GM18858 (cell line): ENCODE measurements around the gene RNASEH1.

Source experiments
- ATAC-seq: cut with Tn5 transposase; IDR thresholded peaks from one replicate; pipeline ENCODE4 v1.9.1; 2021; ENCODE audit not compliant: unreplicated experiment

The RNASEH1 gene, protein sequence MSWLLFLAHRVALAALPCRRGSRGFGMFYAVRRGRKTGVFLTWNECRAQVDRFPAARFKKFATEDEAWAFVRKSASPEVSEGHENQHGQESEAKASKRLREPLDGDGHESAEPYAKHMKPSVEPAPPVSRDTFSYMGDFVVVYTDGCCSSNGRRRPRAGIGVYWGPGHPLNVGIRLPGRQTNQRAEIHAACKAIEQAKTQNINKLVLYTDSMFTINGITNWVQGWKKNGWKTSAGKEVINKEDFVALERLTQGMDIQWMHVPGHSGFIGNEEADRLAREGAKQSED

DNA sequence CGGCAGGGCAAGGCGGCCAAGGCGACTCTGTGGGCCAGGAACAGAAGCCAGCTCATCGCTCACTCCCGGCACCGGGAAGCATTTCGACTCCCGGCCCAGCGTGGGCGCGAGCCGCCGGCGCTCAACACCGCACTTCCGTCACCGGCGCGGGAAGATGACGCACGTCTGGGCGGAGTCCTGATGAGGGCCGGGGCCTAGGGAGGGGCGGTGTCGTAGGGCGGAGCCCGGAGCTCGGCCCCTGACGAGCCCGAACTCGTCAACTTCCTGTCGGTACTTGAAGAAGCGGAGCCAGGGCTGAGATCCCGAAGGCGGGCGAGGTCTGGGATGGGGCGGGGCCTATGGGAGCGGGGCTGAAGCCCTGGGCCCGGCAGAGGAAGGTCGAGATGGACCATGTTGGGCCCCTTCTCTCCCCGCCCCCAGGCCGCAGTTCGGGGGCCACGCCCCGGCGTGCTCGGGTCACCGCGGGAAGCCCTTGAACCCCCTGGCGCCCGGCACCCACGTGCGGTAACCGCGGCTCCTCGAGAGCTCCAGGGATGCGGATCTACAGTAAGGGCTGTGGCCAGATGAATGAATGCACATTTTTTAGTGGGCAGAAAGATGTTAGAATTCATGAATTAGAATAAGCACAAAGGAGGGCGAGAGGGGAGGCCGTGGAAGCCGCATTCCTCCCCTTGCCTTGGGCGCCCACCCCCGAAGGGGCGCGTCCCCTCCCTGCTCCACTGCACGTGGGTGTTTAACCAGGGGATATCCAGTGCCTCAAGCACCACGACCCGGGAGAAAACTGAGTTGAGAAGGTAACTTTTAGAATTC, at the start of gene RNASEH1:
Gene RNASEH1, minus strand, starts transcription at position 129 of the 810 bp plus-strand sequence. Its CDS starts 73 bp downstream, at position 56.
- ATAC-seq = peak; percentile 95

DNA sequence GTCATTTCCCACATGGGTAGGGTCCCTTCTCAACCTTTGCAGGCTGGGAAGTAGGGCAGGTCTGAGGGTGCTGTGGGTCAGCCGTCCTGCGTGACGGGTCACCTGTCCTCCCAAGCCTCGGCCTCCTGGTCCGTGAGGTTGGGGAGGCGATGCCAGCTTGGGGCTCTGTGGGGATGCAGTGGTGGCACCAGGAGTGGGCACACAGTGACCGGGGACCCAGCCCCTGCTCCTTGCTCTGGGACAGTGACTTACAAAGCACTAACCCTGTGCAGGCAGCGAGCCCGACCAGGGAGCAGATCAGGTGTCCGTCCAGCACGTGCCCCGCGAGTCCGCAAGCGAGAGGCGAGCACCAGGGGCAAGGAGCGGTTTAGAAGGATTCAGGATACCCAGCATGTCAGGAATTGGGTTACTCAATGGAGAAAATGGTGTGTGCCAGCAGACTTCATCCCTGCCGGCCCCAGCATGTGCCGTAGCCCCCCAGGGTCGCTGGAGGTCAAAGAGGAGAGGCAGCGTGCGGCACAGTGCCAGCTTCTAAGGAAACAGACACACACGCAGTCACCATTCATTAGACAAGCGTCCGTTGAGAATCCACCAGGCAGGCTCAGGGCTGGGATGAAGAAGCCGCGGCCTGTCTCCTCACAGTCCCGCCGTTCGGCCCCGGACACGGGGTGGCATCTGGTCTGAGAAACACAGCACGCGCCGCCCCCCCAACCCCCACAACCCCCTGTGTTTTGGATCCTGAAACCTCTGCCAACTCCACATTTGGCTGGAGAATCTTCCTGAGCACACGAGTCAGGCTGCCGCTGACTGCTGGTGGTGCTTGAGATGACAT, 48.5 kb upstream of the RNASEH1 start:
- no peak for ATAC-seq

DNA sequence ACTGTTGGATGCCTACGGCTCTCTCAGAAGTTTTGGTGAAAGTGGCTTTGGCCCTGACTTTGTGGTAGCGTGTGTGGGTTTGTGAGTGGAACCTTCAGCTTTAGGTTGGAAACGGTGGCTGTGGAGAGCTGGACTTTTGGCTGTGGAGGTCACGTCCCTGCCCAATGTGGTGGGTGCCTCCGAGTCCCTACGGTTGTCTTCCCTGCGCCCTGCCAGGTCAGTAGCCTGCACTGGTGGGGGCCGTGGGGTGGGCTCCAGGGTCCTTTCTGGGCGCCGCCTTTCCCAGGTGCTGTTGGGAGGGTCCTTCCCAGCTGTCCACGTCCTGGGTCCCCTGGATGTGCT, 47.9 kb upstream of the RNASEH1 start:
- ATAC-seq = no peak

DNA sequence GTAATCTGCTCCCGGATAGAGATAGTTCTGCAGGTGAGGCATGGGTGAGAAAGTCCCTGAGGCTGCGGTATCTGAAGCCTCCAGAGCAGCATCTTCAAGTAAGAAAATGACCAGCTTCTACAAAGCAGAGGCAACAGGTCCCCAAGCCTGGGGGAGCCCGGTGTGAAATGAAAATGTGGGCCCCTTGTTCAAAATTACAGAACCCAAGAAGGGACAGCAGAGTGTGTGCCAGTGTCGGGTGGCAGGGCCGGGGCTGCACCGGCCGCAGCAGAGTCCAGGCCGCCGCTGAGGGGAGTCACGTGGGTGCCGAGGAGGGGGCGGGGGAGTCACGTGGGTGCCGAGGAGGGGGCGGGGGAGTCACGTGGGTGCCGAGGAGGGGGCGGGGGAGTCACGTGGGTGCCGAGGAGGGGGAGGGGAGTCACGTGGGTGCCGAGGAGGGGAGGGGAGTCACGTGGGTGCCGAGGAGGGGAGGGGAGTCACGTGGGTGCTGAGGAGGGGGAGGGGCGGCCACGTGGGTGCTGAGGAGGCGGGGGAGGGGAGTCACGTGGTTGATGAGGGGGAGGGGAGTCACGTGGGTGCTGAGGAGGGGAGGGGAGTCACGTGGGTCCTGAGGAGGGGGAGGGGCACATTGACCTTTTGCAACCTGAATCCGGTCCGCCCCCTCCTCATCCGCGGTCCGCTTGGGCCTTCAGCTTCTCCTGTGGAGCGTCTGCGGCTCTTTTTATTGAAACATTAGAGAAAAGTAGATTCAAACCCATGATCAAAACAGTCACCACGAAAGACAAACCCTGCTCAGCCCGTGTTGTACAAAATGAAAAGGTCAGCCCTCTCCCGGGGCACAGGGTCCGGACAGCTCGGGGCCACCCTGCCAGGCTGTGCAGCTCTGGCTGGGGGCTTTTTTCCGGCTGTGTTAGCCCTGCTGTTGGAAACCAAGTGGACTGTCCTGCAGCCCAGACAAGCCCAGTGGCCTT, 47.1 kb upstream of the RNASEH1 start:
- ATAC-seq = no peak

DNA sequence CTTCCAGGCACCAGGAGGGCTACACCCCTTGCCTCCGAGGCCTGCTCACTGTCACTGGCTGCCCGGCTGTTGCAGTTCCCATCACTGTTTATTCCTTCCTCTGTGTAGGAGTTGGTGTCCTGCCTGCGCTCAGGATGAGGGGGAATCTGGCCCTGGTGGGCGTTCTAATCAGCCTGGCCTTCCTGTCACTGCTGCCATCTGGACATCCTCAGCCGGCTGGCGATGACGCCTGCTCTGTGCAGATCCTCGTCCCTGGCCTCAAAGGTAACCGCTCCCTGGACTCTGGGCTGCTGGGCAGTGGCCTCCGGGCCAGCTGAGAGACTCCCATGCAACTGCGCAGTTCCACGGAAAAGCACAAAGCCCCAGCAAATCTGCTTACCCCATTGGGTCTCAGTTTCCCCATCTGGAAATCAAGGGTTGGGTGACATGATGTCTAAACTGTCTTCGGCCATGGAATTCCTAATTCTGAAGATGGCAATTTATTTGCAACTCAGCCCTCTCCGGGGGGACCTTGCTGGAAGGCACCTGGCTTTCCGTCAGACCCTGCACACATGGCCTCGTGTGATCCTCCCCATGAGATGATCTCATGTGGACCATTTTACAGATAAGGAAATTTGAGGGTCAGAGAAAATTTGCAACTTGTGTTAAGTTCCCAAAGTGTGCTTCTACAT, 46.2 kb upstream of the RNASEH1 start:
- no peak for ATAC-seq

DNA sequence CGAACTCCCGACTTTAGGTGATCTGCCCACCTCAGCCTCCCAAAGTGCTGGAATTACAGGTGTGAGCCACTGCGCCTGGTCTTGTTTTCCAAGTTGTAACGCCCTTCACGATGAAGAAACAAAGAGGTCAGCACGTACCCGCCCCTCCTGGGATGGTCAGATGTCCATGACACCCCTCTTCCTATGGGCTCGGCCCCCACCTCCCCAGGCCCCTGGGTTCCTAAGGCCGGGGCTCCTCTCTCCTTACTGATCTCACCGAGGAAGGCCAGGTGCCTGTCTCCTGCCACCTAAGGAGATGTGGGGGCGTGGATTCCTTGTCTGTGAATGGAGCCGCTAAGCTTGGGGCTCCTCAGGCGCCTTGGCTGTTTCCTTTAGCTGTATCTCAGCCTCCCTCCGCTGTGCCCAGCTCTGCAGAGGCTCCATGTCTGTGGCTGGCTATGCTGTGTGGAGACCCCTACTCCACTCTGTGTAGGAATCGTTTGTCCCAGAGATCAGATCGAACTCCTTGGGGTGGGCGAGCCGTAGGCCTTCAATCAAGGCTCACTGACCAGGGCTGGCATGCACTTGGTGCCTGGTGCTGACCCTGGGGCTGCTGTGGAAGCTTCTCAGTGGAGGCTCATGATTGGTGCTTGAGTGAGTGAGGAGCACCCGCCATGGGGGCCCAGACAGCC, 45.5 kb upstream of the RNASEH1 start:
- no peak for ATAC-seq

DNA sequence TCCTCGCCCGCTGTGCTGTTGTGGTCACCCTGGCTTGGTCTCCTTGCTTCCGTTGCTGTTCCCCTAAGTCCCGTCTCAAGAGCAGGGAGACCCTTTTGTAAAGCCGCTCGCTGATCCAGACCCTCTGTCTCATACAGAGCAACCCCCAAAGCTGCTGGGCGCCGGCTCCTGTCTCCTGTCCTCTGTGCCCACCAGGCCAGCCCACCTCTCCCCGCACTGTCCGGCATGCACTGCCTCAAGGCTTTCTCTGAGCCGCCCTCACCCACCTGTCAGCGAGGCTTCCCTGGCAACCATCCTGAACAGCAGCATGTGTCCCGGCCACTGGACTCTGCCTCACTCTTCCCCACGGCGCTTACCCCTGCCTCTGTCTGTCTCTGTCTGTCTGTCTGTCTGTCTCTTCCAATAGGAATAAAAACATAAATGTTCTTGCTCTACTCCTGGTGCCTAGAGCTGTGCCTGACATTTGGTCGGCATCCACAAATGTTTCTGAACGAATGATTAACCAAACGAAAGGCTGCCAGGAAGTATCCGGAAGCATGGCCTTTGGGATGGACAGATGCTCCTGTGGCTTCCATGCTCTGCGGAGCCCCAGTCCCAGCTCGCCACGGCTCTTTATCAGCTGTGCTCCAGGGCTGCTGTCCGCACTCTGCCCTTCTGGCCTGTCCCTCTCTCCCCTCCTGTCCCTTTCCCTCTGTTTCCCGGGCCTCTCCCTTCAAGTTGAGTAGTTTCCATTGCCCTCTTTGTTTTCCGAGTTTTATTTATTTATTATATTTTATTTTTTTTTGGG, 44.6 kb upstream of the RNASEH1 start:
- no peak for ATAC-seq

DNA sequence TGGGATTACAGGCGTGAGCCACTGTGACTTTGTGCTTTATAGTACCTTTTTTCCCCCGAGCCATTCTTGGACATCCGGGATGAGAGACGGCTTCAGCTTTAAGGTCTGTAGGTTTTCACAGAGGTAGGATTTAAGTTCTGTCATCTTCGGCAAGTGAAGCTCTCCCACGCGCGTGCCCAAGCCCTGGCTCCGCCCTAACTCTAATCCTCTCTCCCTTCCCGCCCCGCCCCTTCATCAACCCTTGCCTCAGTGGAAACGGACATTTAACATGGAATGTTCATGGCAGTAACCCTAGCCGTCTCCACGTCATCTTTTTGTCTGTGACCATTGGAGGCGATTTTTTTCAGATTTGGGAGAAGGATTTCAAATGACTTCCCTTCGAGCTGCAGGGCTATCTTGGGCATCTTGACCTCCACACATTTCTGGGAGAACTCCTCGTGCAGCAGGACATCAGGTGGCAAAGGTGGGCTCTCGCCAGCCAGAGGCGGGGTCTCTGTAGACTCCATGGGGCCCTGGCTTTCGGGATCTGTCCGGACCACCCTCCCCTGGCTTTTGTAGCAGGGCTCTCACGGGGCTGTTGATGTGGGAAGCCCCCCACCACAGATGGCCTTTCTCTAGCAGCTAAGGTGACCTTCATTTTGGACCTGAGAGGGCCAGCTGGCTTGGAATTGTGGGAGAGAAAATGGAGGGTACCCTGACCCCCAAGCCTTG, 43.6 kb upstream of the RNASEH1 start:
- ATAC-seq = no peak

DNA sequence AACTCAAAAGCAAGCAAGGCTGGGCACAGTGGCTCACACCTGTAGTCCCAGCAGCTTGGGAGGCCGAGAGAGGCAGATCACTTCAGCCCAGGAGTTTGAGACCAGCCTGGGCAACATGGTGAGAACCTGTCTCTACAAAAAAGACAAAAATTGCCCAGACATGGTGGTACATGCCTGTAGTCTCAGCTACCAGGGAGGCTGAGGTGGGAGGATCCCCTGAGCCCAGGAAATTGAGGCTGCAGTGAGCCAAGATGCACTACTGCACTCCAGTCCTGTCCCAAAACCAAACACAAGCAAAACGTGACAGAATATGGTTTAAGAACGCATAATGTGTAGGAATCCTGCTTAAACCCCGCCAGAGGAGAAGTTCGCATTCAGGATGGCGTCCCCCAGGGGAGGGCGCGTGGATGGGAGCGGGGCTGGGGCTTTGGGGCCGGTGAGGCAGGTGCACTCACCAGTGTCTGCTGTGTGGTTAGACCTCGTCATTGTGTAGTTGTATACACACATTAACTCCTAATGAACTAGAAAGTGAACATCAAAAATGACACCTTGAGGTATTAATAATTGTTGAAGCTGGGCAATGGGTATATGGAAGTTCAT, 42.2 kb upstream of the RNASEH1 start:
- no peak for ATAC-seq

DNA sequence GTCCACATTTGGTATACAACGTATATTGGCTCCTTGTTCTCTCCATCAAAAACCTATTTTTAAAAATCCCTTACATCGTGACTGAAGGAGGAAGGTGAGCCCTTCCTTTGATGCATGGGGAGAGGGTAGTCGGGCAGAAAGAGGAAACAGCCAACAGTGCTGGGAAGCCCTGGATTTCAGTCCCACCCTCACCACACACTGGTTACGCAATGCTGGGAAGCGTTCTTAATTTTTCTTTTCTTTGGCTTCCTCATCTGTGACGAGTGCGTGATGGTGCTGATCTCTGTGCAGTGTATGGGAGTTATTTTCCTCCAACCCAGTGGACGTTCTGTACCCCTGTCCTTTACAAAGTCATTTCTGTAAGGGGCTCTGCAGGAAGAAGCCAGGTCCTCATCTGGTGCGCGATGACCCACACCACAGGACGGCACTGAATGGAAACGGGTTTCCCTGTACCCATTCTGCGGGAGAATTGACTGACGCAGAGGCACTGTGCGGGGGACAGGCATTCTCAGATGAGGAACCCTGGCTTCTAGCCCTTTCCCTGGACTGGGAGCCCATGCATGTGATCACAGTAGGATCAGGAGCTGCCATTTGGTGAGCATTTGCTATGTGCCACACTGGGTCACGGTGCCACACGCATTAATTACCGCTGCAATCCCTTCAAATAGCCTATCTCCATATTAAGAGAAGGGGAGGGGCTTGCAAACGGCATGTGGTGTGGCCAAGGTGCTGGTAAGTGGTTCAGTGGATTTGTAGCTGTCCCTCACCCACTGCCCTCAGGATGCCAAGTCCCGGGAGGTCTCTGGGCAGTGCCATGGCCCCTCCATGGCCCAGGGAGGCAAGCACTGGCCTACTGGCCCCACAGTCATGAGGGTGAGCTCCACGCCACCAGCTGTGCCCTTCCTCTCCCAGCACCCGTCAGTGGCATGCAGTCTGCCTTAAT, 41.0 kb upstream of the RNASEH1 start:
- ATAC-seq = no peak

DNA sequence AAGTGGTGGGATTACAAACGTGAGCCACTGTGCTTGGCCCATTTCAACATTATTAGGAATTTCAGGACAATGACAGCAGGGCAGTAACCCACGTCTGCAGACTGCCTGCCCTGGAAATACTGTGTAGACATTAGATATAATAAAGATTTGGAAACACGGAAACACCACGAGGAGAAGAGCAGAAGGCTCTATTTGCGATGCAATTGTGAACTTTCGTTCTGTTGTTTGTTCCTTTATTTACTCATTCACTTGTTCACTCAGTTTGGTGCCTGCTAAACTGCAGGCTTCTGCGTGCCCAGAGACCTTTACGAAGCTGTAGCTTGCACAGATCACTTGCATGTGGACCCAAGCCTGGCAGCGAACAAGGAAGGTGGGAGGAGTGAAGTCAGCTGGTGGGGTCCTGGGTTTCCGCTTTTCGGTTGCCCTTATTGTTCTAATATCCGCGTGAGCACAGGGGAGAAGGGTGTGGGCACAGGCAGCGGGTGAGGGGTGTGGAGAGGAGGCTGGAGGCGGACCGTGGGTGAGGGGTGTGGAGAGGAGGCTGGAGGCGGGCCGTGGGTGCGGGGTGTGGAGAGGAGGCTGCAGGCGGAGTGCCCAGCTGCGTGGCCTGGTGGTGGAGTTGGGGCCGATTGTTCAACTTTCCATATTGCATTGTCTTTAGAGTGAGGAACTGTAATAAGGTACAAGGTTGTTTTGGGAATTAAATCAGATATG, 40.2 kb upstream of the RNASEH1 start:
- no peak for ATAC-seq

DNA sequence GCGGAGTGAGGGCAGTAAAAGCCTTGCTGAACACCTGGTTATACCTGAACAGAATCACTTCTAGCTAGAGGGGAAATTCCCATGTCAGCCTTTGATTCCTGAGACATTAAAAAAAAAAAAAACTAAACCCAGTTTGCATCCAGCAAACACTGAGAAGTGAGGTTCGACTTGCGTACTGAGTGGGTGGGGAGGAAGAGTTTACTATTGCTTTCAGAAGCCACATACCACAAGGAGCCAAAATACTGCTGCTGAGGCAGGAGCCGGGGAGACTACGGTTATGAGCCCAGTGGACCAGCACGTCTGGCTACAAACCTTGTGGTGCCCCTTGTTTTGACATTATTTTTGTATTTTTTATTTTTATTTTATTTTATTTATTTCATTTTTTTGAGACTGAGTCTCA, 39.4 kb upstream of the RNASEH1 start:
- ATAC-seq = peak; percentile 70

DNA sequence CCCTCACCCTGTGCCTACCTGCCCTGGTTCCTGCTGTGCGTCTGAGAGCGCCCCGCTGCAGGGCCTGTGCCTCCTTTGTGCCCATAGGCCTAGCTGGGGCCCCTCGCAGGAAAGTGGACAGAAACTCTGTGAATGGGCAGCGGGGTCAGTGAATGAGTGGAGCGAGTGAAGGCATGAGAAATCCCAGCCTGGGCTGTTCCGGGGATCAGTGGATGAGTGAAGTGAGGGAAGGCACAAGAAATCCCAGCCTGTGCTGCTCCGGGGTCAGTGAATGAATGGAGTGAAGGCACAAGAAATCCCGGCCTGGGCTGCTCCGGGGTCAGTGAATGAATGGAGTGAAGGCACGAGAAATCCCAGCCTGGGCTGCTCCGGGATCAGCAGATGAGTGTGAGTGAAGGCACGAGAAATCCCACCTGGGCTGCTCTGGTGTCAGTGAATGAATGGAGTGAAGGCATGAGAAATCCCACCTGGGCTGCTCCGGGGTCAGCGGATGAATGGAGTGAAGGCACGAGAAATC, 38.8 kb upstream of the RNASEH1 start:
- no peak for ATAC-seq

DNA sequence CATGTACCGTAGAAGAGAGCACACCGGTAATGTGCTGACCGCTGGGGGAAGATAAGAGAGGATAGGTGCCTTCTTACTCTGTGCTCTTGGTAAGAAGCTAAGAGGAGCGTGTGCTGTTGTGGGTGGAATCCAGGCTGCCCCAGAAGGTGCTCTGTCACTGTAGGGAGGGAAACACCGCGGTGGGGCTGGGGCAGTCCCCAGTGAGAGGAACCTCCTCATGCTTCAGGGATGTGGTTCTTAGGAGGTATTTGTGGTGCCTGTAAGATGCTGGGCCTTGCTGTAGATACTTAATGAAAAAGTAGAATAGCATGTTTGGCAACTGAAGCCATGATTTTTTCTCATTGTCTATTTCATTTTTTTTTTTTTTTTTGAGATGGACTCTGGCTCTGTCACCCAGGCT, 37.9 kb upstream of the RNASEH1 start:
- ATAC-seq = peak; percentile 85

DNA sequence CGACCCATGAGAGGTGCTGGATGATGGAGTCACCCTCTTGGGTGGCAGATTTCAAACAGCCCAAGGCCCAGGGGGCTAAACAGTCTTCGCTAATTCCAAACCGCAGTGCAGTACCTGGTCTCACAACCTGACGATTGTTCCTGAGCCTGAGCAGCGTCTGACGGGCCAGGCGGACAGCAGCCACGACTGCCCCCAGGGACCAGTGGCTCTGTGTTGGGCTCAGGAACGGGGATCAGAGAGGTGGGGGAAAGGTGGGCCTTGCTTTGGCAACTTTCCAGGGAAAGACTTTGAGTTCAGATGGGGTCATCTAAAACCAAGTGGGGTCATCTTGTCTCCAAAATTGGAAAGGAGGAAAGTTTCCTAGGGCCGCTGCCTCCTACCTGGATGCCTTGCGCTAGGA, 37.3 kb upstream of the RNASEH1 start:
- ATAC-seq = no peak
